ENCODE measurements around the gene DAZAP1.
"Not testable (repeated sequence)": the region's sequence is repeated elsewhere in the genome, so short reads cannot be mapped to it uniquely, and the experiment has no call there.

Gene DAZAP1

DNA sequence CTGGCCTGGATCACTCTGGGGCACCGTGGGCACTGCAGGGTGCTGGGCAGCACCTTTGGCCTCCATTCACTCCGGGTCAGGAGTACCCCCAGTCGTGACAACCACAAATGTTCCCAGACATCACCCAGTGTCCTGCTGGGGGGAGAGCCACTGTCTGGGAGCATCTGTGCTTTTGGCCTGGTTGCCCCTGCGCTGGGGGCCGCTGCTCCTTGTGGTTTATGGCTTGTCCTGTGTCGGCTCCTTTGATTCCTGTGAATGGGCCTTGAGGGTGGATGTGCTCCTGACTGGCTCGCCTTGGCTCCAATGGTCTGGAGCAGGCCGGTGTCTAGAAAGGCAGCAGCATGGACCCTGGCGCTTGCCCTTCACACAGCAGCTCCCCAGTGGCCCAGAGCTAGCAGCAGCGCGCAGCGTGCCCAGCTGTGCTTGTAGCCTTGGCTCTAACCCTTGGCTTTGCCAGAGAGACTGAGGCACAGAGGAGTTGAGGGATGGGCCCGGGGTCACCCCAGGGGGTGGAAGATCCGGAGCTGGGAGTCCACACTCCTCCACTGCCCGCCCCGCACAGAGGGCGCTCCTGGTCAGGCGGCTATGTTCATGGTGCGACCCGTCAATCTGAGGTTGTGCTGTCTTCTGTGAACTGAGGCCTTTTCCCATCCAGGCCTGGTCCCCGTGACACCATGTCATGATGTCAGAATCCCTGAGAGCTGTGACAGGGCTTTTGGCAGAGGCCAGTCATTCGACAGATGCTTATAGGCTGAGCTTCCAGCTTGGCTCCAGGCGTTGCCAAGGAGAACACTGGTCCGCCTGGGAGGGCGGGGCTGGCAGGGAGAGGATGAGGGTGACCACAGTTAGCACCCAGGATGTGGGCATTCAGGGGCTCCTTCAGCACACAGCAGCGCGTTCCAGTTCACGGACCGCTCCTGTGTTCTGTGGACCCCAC lies 4.1 kb downstream of the DAZAP1 start:
- DNase-seq = peak in 1 of 2 donors; percentile 49

GRCh38 chr19:1412323-1412923 lies 5.0 kb downstream of the DAZAP1 start:
- DNase-seq = no peak

DNA sequence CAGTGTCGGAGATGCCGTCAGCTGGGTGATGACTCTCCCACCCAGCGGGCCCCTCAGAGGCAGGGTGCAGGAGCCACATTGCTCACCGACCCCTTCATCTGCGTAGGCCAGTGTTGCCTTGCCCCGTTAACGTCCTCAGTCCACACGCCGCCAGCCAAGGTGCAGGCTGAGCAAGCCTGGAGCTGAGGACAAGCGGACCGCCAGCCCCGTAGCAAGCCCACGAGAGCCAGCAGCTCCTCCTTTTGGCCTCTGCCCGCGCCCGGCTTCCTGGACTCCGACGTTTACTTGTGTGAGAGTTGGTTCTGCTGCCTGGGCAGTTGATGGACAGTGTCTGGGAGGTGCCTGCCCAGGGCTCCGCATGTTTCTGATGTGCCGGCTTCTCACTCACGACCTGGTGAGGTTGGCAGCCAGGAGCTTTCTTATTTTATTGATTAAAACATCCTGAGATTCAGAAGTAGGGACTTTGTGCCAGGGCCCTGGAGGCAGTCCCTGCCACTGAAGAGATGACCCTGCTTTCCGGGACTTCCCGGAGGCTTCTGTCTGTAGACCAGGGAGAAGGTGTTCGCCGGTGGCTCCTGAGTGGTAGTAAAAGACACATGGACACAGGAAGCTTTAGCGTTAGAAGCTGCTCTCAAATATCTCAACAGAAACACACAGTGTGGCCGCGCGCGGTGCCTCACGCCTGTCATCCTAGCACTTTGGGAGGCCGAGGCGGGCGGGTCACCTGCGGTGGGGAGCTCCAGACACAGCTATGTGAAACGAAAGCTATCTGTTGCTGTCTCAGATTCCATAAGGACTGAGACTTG lies 5.8 kb downstream of the DAZAP1 start:
- DNase-seq = no peak

DNA sequence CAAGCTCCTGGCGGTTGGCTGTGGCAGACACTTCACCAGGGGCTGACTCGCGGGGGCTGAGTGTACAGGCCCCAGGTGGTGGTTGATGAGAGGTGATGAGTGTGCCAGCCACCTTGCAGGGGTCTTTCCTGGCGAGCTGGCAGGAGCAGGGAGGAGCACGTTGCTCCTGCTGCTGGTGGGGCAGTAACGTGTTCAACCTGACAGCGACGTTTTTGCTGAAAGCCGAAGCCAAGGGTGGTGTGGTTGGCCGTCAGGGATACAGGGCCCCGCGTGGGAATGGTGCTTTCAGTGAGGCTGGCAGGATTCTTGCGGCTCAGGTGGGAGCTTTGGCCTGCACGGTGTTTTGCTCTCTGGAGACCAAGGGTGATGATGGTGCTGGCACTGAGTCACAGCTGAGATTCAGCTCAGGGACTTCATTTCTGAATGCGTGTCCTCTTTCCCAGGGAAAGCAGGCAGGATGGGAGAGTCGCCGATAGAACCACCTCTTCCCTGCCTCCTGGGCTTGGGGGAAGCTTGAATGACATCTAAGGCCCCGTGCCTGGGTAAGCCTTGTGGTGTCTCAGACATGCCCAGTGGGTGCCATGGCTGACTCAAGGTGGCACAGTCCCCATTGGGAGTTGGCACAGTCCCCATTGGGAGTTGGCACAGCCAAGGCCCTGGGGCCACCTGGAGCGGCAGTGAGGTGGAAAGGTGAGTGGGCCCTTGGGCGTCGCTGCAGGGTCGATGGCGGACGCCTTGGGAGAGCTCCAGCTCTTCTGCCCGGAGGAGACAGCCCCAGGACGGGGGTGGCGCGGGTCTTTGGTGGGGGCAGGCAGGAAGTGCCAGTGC lies 8.8 kb downstream of the DAZAP1 start:
- DNase-seq = no peak

GRCh38 chr19:1417145-1417544 lies 9.8 kb downstream of the DAZAP1 start:
- DNase-seq = no peak

DNA sequence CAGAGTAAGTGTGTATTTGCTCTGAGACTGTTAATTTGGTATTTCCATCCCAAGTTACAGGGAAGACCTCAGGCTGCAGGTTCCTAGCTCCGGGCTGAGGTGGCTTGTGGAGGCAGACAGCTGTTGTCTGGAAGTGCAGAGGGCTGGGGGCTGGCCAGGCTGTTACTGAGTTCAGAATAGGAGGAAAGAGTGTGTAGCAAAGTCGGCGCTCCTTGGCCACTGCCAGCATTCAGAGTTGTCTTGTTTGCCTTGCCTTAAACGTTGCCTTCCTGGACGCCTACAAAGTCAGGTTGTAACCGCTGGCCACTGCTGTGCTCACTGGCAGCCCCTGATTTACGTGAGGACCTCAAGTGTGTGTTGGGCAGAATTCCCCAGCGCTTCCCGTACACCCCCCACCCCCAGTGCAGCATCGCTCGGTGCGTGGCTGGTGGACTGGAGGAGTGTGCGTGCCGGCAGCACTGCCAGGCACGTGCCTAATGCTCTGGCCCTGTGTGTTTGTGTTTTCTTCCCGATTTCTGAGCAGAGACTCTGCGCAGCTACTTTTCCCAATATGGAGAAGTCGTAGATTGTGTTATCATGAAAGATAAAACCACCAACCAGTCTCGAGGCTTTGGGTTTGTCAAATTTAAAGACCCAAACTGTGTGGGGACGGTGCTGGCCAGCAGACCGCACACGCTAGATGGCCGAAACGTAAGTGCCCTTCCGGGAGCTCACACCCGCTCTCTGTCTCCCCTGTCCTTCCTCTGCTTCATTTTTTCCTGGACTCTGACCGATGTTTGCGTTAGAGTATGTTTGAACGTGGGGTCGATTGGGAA lies 10.5 kb downstream of the DAZAP1 start:
- no peak for DNase-seq

- no peak for DNase-seq
These were observed 11.1 kb downstream of the DAZAP1 start for GRCh38 chr19:1418496-1418775.

- no peak for DNase-seq
These were observed 11.8 kb downstream of the DAZAP1 start for GRCh38 chr19:1418951-1419738.

- not testable (repeated sequence) for DNase-seq
These were observed 12.7 kb downstream of the DAZAP1 start for GRCh38 chr19:1420085-1420484.

DNA sequence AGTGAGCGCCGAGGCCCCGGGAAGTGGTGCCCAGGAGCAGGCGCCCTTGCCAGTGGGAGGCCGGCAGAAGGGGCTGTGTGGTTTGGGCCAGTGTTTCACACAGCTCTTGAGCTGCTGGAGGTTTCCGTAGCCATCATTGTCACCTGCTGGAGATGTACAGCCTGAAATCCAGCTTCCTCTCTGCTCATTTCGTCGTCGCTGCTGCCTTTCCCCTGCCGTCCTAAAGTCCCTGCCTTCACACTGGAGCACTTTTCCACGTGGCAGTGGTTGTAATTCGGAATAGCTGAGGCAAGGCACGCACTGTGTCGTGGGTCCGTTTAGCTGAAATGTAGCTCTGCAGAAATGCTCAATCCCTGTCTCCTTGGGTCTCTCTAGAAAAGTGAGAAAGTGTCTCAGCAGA lies 13.2 kb downstream of the DAZAP1 start:
- no peak for DNase-seq

GRCh38 chr19:1421218-1421957 lies 14.0 kb downstream of the DAZAP1 start:
- DNase-seq = no peak

GRCh38 chr19:1421958-1422305 lies 14.5 kb downstream of the DAZAP1 start:
- DNase-seq = no peak

DNA sequence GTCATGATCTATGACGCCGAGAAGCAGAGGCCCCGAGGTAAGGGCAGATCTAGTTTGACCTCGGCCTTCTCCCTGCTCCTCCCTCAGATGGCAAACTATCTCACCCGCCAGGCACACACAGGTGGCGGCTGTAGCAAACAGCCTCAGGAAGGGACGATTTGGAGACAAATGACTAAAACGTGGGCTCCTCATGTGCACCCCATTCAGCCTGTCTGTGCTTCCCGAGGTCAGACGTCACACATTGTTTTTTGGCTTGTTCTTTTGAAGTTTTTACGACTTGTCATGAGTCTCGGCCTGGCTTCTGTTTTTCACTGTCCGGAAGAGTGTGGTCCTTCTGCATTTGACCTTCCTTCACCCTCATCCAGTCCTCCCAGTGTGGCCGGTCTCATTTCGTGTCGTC lies 15.0 kb downstream of the DAZAP1 start:
- no peak for DNase-seq

DNA sequence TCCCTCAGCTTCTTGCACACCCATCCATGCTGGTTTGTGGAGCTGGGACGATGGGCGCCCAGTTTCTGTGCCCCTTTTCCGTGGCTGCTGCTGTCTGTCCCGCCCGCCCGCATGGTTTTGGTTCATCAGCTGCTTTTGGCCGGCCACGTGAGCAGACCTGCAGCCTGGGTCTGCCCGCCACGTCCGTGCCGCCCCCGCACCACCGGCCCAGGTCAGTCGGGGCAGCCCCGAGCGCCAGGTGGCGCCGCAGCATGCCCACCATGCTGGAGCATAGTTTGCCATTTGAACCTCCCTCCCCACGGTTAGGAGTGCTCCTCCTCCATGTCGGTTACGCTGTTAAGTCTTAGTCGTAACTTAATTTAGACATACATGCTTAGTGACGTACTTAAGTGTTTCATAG lies 15.6 kb downstream of the DAZAP1 start:
- no peak for DNase-seq

GRCh38 chr19:1423436-1424191 lies 16.2 kb downstream of the DAZAP1 start:
- DNase-seq = no peak

DNA sequence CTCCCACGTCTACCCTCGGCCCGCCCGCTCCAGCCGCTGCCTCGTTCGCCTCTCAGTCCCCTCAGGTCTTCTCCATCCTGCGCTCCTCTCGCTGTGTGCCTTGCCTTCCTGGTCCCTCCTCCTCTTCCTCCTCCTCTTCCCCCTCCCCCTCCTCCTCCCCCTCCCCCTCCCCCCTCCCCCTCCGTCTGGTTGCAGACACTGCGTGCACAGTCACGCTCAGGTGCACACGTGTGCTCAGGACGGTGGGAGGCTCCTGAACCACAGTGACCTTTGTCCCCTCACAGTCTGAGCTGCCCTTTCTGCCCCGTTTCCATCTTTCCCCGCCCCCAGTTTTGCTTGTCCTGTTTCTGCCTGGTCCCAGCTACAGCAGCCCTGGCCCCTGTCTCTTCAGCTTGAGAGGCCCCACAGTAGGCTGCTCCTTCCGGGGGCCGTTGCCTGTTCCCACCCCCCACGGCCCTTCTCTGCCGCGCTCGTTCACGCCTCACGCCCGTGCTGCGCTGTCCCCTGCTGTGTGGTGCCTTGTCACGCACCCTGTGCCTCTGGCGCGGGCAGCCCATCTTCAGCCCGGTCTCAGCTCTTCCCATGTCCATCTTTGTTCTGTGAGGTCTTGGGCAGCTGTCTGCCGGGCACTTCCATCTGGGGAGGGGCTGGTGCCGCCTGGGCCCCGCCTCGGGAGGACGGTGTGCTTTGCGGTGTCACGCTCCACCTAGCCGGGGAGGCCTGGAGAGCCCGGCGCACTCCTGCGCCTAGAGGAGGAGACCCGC lies 17.0 kb downstream of the DAZAP1 start:
- DNase-seq = no peak

DNA sequence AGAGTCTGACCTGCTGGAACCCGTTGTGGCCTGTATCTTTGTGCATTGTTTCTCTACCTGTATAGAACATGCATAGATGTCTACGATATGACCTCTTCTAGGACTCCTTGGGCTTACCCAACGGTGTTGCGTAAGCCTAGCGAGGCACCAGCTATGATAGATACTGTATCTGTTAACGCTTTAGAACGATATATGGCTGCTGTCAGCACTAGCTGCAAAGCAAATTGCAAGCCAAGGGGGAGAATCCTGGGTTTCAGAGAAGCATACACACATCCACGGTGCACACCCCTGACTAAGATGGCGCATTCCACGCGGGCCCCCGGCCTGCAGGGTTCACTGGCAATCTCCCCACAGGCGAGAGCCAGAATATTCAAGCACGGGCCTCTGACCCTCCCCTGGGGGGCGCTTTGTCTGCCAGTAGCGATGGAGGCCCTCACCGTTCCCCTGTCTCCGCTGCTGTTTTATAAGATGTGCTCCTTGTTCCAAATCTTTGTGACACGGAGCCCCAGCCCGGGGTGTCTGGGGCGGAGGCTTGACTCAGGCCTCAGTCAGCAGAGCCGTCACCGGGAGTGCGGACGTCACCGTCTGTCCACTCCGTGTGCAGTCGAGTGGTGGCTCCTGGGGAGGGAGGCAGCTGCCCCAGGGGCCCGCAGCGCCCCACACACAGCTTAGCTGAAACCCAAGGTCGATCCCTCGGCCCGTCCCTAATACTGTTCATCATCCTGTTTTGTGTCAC lies 17.9 kb downstream of the DAZAP1 start:
- no peak for DNase-seq

GRCh38 chr19:1425902-1426301 lies 18.5 kb downstream of the DAZAP1 start:
- DNase-seq = no peak

Measured in CD4-positive, alpha-beta T cell treated with Interleukin-4 for 1 hour (primary cell).